A549 treated with AZD2906 at 1 μM for 4 hours (cell line): ENCODE data around the gene RAD9B. TPM values are rescaled to one million over a fixed set of nuclear protein-coding genes. Genes with fewer than 3 reads are reported as not detected.

Experiments
- total RNA-seq: library from RNA; stranded (reverse); fragments of 200-300 nt; extraction: Qiagen RNA extraction; gene quantifications from 5 replicates; pipeline ENCODE4 v1.2.3, GENCODE V29; 2022

RAD9B gene
- 0.22 to 0.32 TPM (median 0.26 TPM) in 5 replicates for total RNA-seq

GRCh38 chr12:110501752-110502738 is at the start of gene RAD9B, which contains the start of gene VPS29:
Gene RAD9B, plus strand, starts transcription at chr12:110502331. Its CDS starts 7 bp downstream, at chr12:110502338.
Gene VPS29, minus strand, starts transcription at chr12:110502111. Its CDS starts 60 bp downstream, at chr12:110502051.

GRCh38 chr12:110468214-110469048 is 33.7 kb upstream of the RAD9B start, which contains the start of the genes FAM216A and GPN3:
Gene FAM216A, plus strand, starts transcription at chr12:110468845. Its CDS starts 31 bp downstream, at chr12:110468876.
Gene GPN3, minus strand, starts transcription at chr12:110468257. Its CDS starts 54 bp downstream, at chr12:110468203.

Other genes with a start within 250 kb of the RAD9B start
- 232 to 280 TPM (median 270 TPM) in 5 replicates for gene ATP2A2, start 221.1 kb upstream of the RAD9B start, total RNA-seq
- 46.4 to 54.7 TPM (median 49.7 TPM) in 5 replicates for gene ANAPC7, start 98.6 kb upstream of the RAD9B start, total RNA-seq
- gene ARPC3, start 52.0 kb upstream of the RAD9B start, total RNA-seq, result 433 to 773 TPM (median 446 TPM) in 5 replicates
- gene GPN3, start 34.1 kb upstream of the RAD9B start, total RNA-seq, result 31.7 to 35.7 TPM (median 32.1 TPM) in 5 replicates
- gene FAM216A, start 33.5 kb upstream of the RAD9B start, total RNA-seq, result 17.5 to 20.1 TPM (median 18.4 TPM) in 5 replicates
- 143 to 164 TPM (median 156 TPM) in 5 replicates for gene VPS29, start 220 bp upstream of the RAD9B start, total RNA-seq
- 29.0 to 33.6 TPM (median 32.0 TPM) in 5 replicates for gene PPTC7, start 81.0 kb downstream of the RAD9B start, total RNA-seq
- 27.1 to 32.8 TPM (median 31.6 TPM) in 5 replicates for gene TCTN1, start 111.8 kb downstream of the RAD9B start, total RNA-seq
- gene HVCN1, start 186.8 kb downstream of the RAD9B start, total RNA-seq, result 0.40 to 0.86 TPM (median 0.72 TPM) in 5 replicates
- 141 to 160 TPM (median 148 TPM) in 5 replicates for gene PPP1CC, start 240.6 kb downstream of the RAD9B start, total RNA-seq